Gastrocnemius medialis (tissue), 4 donors: ENCODE measurements around the gene KRT15. TPM values are rescaled to one million over a fixed set of nuclear protein-coding genes. Genes with fewer than 3 reads are reported as not detected.

Experiments
- ATAC-seq, 2 donors: fragments of 150-250 bp; one replicate each; pipeline ENCODE4 v1.9.1; 2016
- DNase-seq, 2 donors: peaks; one replicate each; pipeline ENCODE4 v3.0.0-alpha.2; 2019
- H3K27ac ChIP-seq, 4 donors: fragments of 200-600 bp; sonication (generic); 1 replicate in 1 of 4; 2 replicates in 3 of 4; pipeline ENCODE4 v1.5.1; 2016 to 2018; ENCODE audit warnings: mild to moderate bottlenecking in 2 of 4, moderate library complexity in 1 of 4
- H3K27me3 ChIP-seq, 3 donors: fragments of 200-600 bp; sonication (generic) in 2 of 3; 1 replicate in 1 of 3; 2 replicates in 2 of 3; pipeline versions ENCODE4 v1.5.1 to v1.6.0; 2016 to 2019; ENCODE audit warnings: mild to moderate bottlenecking in 1 of 3, moderate library complexity in 1 of 3
- H3K36me3 ChIP-seq, 2 donors: fragments of 200-600 bp; sonication (generic) in 1 of 2; one replicate each; pipeline ENCODE4 v1.5.1; 2017 to 2018
- H3K4me1 ChIP-seq, 2 donors: fragments of 200-600 bp; sonication (generic) in 1 of 2; one replicate each; pipeline ENCODE4 v1.5.1; 2016 to 2017; ENCODE audit warnings: mild to moderate bottlenecking in 2 of 2
- H3K4me3 ChIP-seq, 4 donors: fragments of 200-600 bp; sonication (generic) in 3 of 4; 1 replicate in 1 of 4; 2 replicates in 3 of 4; pipeline ENCODE4 v1.5.1; 2016 to 2019; ENCODE audit warnings: mild to moderate bottlenecking in 2 of 4
- H3K9me3 ChIP-seq, 3 donors: fragments of 200-600 bp; sonication (generic) in 2 of 3; 1 replicate in 1 of 3; 2 replicates in 2 of 3; pipeline ENCODE4 v1.5.1; 2016 to 2019
- POLR2A ChIP-seq, 2 donors: fragments of 450-650 bp; IDR thresholded peaks; one replicate each; pipeline ENCODE4 v1.6.1; 2017; ENCODE audit warnings: antibody characterized with exemption in 2 of 2, mild to moderate bottlenecking in 2 of 2, moderate library complexity in 2 of 2
- in situ Hi-C, 4 donors: fragments of 200-750 bp; cut with MboI; loops; one replicate each; pipeline versions ENCODE4 v1.15.0 to v1.8.0; 2017; ENCODE audit warnings: low sequenced_read_pairs in 4 of 4
- intact Hi-C: fragments of 100-400 bp; cut with DNase I; formaldehyde crosslinking; loops from one replicate; pipeline ENCODE4 v1.15.1; 2023; ENCODE audit warnings: low total_unique reads
- total RNA-seq, 4 donors: library from RNA; depleted of rRNA; stranded (reverse); fragments of >200 nt; gene quantifications; one replicate each; pipeline versions ENCODE4 v1.1.0 to v1.2.3, GENCODE V29; 2016
- TF ChIP-seq, protein P1 (sequence below), 5 experiments: fragments of 450-650 bp in 3 of 5; fragments of 200-600 bp in 2 of 5; sonication (generic) in 2 of 5; IDR thresholded peaks in 4 of 5; conservative IDR thresholded peaks in 1 of 5; 1 replicate in 4 of 5; 2 replicates in 1 of 5; pipeline ENCODE4 v1.5.1; 2016 to 2019; ENCODE audit warnings: antibody characterized with exemption in 5 of 5, mild to moderate bottlenecking in 3 of 5, moderate library complexity in 3 of 5

The KRT15 gene
- total RNA-seq, 4 donors from 2014 or later, result not detected

DNA sequence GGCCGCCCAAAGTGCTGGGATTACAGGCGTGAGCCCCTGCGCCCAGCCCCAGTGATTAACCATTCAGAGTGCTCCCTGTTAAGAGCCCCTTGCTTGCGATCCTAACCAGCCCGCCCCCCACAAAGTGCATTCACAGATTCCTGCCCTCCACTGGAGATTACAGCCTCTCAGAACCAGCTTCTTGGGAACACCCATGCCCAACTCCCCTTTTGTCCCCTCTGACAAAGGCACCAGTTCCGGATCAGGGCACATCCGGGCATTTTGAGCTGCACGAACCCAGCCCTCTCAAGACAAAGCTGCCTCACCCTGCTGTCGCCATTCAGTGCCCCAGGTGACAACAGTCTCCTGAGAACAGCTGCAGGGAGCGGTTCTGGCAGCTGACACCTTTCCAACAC is 10.3 kb upstream of the KRT15 start:
- ATAC-seq (no peak), DNase-seq (no peak)
- Histone ChIP-seq H3K4me3 (no peak overlapping the region), H3K27ac (no peak overlapping the region), H3K27me3 (peaks cover 43 to 51% (median 43%) of the 10 kb centered on the region in 3 donors), H3K36me3 (no peaks in the 10 kb centered on the region), H3K4me1 (peaks cover 0 to 8% of the 10 kb centered on the region in 2 donors), H3K9me3 (no peaks in the 10 kb centered on the region)
- intact Hi-C loops, result no loop called here
- TF ChIP-seq, protein P1, sequence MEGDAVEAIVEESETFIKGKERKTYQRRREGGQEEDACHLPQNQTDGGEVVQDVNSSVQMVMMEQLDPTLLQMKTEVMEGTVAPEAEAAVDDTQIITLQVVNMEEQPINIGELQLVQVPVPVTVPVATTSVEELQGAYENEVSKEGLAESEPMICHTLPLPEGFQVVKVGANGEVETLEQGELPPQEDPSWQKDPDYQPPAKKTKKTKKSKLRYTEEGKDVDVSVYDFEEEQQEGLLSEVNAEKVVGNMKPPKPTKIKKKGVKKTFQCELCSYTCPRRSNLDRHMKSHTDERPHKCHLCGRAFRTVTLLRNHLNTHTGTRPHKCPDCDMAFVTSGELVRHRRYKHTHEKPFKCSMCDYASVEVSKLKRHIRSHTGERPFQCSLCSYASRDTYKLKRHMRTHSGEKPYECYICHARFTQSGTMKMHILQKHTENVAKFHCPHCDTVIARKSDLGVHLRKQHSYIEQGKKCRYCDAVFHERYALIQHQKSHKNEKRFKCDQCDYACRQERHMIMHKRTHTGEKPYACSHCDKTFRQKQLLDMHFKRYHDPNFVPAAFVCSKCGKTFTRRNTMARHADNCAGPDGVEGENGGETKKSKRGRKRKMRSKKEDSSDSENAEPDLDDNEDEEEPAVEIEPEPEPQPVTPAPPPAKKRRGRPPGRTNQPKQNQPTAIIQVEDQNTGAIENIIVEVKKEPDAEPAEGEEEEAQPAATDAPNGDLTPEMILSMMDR (IDR thresholded peaks at IDR 0.05 in 4 of 5, conservative IDR thresholded peaks at IDR 0.05 in 1 of 5), result no peak
- no peak for TF ChIP-seq POLR2A (IDR thresholded peaks at IDR 0.05)
- in situ Hi-C loops, result no loop called here

DNA sequence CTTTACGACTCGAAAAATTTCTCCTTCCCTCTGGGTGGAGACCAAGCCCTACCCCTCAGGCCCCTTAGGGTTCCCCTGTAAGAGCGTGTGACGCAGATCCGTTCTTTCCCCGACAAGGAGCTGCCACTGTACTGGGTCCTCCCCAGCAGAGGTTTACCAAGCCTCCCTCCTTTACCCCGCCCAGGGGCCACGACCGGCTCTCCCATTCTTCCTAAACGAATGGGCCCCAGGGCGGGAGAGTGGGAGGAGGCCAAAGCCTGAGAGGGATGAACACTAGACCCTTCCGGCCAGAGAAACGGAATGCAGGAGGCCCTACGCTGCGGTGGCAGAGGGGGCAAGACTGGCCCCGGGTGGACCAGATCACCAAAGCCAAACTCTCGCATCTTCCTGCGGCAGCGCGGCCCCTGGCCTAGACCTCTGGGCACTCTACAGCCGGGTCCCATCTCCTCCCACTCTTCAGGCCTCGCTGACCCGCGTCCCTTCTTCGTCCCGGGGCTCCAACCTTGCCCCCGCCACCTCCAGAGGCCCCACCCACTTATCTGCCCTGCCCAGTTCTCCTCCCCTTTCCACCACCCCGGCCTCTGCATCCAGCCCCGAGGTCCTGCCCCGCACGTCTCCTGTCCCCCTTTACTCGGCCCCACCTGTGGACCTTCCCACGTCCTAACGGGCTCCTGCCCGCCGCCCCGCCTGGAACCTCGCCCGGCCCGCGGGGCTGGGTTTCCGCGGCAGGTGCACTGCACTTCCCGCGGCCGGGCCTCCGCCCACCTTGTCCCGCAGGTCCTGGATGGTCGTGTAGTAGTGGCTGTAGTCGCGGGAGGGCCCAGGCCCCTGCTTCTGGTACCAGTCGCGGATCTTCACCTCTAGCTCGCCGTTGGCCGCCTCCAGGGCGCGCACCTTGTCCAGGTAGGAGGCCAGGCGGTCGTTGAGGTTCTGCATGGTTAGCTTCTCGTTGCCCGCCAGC is 8.7 kb upstream of the KRT15 start:
- H3K36me3 ChIP-seq, result no peaks in the 10 kb centered on the region
- DNase-seq, result no peak
- H3K4me1 ChIP-seq, result peaks cover 0 to 8% of the 10 kb centered on the region in 2 donors
- H3K27me3 ChIP-seq, result peaks cover 43 to 51% (median 43%) of the 10 kb centered on the region in 3 donors
- intact Hi-C loops, result no loop called here
- no peak overlapping the region for H3K27ac ChIP-seq
- ATAC-seq, result no peak
- in situ Hi-C loops, result no loop called here
- peak overlapping the region in 2 of 4 donors; percentile 9 to 17 for H3K4me3 ChIP-seq
- H3K9me3 ChIP-seq, result no peaks in the 10 kb centered on the region
- TF ChIP-seq POLR2A (IDR thresholded peaks at IDR 0.05), result no peak
- TF ChIP-seq, protein P1 (IDR thresholded peaks at IDR 0.05 in 4 of 5, conservative IDR thresholded peaks at IDR 0.05 in 1 of 5), result no peak

DNA sequence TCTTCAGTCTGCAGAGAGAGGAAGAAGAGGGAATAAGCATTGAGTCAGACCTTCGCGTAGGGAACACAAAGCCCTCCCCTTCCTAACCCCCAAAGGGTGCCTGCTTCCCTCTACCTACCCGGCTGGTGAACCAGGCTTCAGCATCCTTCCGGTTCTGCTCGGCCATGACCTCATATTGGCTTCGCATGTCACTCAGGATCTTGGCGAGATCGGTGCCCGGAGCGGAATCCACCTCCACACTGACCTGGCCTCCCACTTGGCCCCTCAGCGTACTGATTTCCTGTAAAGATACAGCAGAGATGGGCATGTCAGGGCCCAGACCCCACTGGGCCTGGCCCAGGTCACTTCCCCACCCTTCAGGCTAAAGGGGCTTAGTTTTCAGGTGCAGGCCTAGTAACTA is 5.6 kb upstream of the KRT15 start:
- Histone ChIP-seq H3K4me3 (no peak overlapping the region), H3K27me3 (peaks cover 26 to 38% (median 34%) of the 10 kb centered on the region in 3 donors), H3K27ac (no peak overlapping the region), H3K9me3 (no peaks in the 10 kb centered on the region), H3K36me3 (no peaks in the 10 kb centered on the region), H3K4me1 (peaks cover 0 to 8% of the 10 kb centered on the region in 2 donors)
- ATAC-seq (no peak), DNase-seq (no peak)
- intact Hi-C loops, result no loop called here
- in situ Hi-C loops, result no loop called here
- no peak for TF ChIP-seq POLR2A (IDR thresholded peaks at IDR 0.05)
- TF ChIP-seq, protein P1 (IDR thresholded peaks at IDR 0.05 in 4 of 5, conservative IDR thresholded peaks at IDR 0.05 in 1 of 5), result no peak

DNA sequence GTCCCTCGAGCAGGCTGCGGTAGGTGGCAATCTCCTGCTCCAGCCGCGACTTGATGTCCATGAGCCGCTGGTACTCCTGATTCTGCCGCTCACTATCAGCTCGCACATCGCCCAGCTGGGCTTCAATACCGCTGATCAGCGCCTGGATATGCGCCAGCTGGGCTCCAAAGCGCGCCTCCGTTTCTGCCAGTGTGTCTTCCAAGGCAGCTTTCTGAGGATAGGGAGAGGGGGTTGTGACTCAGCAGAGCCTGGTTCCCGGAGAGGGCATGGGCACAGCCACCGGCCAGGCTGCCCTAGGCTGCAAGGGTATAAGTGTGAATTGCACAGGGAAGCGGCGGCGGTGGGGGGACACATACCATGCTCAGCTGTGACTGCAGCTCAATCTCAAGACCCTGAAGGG is 5.1 kb upstream of the KRT15 start:
- peaks cover 0 to 8% of the 10 kb centered on the region in 2 donors for H3K4me1 ChIP-seq
- no peaks in the 10 kb centered on the region for H3K9me3 ChIP-seq
- no peak for DNase-seq
- in situ Hi-C loops, result no loop called here
- H3K27me3 ChIP-seq, result peaks cover 22 to 33% (median 29%) of the 10 kb centered on the region in 3 donors
- TF ChIP-seq, protein P1 (IDR thresholded peaks at IDR 0.05 in 4 of 5, conservative IDR thresholded peaks at IDR 0.05 in 1 of 5), result no peak
- TF ChIP-seq POLR2A (IDR thresholded peaks at IDR 0.05), result no peak
- no peaks in the 10 kb centered on the region for H3K36me3 ChIP-seq
- ATAC-seq, result no peak
- H3K4me3 ChIP-seq, result no peak overlapping the region
- no peak overlapping the region for H3K27ac ChIP-seq
- intact Hi-C loops, result no loop called here
